ENCODE results near the gene KLF15. TPM values are rescaled to one million over a fixed set of nuclear protein-coding genes. Genes with fewer than 3 reads are reported as not detected.

Gene KLF15
- total and polyA plus RNA-seq, 2 experiments from 2014 or later = 3.5 to 19.8 TPM

- Mint-ChIP-seq H3K27ac (no peak overlapping the region), H3K27me3 (ENCODE audit: insufficient read depth, low read depth, poor library complexity) (peaks cover 15% of the 10 kb centered on the region), H3K9me3 (peaks cover 13% of the 10 kb centered on the region; the same call in 2 of the 3 replicates), H3K4me3 (no peak overlapping the region), H3K4me1 (peaks cover 14% of the 10 kb centered on the region), H3K36me3 (ENCODE audit: low read depth) (no peaks in the 10 kb centered on the region; the same call in 2 of the 3 replicates)
- no peaks in the 10 kb centered on the region for H3K36me3 ChIP-seq (ENCODE audit: insufficient read depth)
- no peak overlapping the region for H3K4me3 ChIP-seq
- H3K27ac ChIP-seq (ENCODE audit: low read depth) = no peak overlapping the region
- H3F3A ChIP-seq (replicated peaks; ENCODE audit: low read depth) = no peaks in the 10 kb centered on the region
- ATAC-seq = no peak
- no peak overlapping the region for H3K4me2 ChIP-seq
- H3K27me3 ChIP-seq (ENCODE audit: insufficient read depth) = no peaks in the 10 kb centered on the region
- no peaks in the 10 kb centered on the region for H3K9me2 ChIP-seq (ENCODE audit: insufficient read depth)
- no peak overlapping the region for H2AFZ ChIP-seq
- peaks cover 5% of the 10 kb centered on the region for H3K4me1 ChIP-seq (ENCODE audit: insufficient read depth)
- no peaks in the 10 kb centered on the region for H4K20me1 ChIP-seq (replicated peaks; ENCODE audit: insufficient read depth)
- no peaks in the 10 kb centered on the region for H3K79me2 ChIP-seq (replicated peaks; ENCODE audit: insufficient read depth)
- no peak for DNase-seq (ENCODE audit: low spot score)
- TF ChIP-seq STAT1 (IDR thresholded peaks at IDR 0.05; ENCODE audit: unreplicated experiment) (no peak), NANOG (IDR thresholded peaks at IDR 0.05; ENCODE audit: borderline replicate concordance) (no peak), CREB1 (CRISPR knock-in tag; IDR thresholded peaks at IDR 0.05; ENCODE audit: low read depth) (no peak), EZH2 (IDR thresholded peaks at IDR 0.05; ENCODE audit: low read depth, unreplicated experiment) (no peak), ZNF331 (CRISPR knock-in tag; IDR thresholded peaks at IDR 0.05; ENCODE audit: low read depth) (no peak), EZH2phosphoT487 (IDR thresholded peaks at IDR 0.05; ENCODE audit: unreplicated experiment) (no peak), POLR2AphosphoS5 (IDR thresholded peaks at IDR 0.05; ENCODE audit: low read depth) (no peak), ZNF114 (CRISPR knock-in tag; IDR thresholded peaks at IDR 0.05) (no peak), ZNF462 (CRISPR knock-in tag; IDR thresholded peaks at IDR 0.05) (no peak), JUNB (IDR thresholded peaks at IDR 0.05; ENCODE audit: unreplicated experiment) (no peak)
- TF ChIP-seq, protein P1, sequence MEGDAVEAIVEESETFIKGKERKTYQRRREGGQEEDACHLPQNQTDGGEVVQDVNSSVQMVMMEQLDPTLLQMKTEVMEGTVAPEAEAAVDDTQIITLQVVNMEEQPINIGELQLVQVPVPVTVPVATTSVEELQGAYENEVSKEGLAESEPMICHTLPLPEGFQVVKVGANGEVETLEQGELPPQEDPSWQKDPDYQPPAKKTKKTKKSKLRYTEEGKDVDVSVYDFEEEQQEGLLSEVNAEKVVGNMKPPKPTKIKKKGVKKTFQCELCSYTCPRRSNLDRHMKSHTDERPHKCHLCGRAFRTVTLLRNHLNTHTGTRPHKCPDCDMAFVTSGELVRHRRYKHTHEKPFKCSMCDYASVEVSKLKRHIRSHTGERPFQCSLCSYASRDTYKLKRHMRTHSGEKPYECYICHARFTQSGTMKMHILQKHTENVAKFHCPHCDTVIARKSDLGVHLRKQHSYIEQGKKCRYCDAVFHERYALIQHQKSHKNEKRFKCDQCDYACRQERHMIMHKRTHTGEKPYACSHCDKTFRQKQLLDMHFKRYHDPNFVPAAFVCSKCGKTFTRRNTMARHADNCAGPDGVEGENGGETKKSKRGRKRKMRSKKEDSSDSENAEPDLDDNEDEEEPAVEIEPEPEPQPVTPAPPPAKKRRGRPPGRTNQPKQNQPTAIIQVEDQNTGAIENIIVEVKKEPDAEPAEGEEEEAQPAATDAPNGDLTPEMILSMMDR (conservative IDR thresholded peaks at IDR 0.05; ENCODE audit: low read depth in 2 of 2) = no peak
- TF ChIP-seq, protein P2, sequence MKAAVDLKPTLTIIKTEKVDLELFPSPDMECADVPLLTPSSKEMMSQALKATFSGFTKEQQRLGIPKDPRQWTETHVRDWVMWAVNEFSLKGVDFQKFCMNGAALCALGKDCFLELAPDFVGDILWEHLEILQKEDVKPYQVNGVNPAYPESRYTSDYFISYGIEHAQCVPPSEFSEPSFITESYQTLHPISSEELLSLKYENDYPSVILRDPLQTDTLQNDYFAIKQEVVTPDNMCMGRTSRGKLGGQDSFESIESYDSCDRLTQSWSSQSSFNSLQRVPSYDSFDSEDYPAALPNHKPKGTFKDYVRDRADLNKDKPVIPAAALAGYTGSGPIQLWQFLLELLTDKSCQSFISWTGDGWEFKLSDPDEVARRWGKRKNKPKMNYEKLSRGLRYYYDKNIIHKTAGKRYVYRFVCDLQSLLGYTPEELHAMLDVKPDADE (IDR thresholded peaks at IDR 0.05) = no peak
- TF ChIP-seq, protein P3, sequence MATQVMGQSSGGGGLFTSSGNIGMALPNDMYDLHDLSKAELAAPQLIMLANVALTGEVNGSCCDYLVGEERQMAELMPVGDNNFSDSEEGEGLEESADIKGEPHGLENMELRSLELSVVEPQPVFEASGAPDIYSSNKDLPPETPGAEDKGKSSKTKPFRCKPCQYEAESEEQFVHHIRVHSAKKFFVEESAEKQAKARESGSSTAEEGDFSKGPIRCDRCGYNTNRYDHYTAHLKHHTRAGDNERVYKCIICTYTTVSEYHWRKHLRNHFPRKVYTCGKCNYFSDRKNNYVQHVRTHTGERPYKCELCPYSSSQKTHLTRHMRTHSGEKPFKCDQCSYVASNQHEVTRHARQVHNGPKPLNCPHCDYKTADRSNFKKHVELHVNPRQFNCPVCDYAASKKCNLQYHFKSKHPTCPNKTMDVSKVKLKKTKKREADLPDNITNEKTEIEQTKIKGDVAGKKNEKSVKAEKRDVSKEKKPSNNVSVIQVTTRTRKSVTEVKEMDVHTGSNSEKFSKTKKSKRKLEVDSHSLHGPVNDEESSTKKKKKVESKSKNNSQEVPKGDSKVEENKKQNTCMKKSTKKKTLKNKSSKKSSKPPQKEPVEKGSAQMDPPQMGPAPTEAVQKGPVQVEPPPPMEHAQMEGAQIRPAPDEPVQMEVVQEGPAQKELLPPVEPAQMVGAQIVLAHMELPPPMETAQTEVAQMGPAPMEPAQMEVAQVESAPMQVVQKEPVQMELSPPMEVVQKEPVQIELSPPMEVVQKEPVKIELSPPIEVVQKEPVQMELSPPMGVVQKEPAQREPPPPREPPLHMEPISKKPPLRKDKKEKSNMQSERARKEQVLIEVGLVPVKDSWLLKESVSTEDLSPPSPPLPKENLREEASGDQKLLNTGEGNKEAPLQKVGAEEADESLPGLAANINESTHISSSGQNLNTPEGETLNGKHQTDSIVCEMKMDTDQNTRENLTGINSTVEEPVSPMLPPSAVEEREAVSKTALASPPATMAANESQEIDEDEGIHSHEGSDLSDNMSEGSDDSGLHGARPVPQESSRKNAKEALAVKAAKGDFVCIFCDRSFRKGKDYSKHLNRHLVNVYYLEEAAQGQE (IDR thresholded peaks at IDR 0.05; ENCODE audit: unreplicated experiment) = no peak
Measured at GRCh38 chr3:126313166-126313565, 44.0 kb downstream of the KLF15 start.
